ENCODE results near the gene MOV10L1.

MOV10L1 gene

DNA sequence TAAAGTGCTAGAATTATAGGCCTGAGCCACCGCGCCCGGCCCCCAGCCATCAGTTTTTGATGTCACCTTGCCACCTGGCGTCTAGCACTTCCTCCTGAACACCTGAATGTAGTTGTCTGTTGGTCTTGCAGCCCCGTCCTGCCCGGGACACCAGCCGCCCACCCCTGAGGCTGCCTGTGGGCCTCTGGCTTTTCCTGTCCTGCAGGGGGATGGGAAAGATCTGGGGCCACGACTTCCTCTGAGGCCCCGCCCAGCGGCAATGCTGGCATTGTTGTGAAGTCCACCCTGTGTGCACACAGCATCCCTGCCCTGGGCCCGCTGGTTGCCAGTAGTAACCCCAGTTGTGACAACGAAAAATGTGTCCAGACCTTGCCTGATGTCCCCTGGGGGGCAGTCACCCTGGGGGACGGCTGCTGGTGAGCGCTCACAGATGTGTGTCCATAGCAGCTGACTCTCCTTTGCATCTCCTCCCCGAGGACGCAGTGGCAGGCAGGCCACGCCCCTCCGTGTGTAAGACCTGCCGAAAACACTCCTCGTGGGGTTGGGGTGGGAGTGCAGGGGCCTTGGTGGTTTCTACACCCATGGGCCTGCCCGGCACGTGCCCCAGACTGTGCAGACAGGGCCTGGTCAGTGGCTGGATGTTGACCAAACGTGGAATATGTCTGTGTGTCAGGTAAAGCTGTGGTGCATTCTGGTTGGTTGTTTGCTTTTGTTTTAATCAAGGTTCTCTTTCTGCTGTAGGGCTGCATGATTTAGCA lies 117.8 kb downstream of the MOV10L1 start:
- Mint-ChIP-seq H3K27me3 (ENCODE audit: low read depth) (no peaks in the 10 kb centered on the region), H3K9me3 (no peaks in the 10 kb centered on the region), H3K4me3 (no peak overlapping the region), H3K4me1 (ENCODE audit: low read depth) (peaks cover 7% of the 10 kb centered on the region), H3K27ac (no peak overlapping the region), H3K36me3 (ENCODE audit: low read depth) (peaks cover 28% of the 10 kb centered on the region)
- no peak for DNase-seq (ENCODE audit: low spot score)

- Mint-ChIP-seq H3K27me3 (ENCODE audit: low read depth) (no peaks in the 10 kb centered on the region), H3K4me1 (ENCODE audit: low read depth) (peaks cover 7% of the 10 kb centered on the region), H3K9me3 (no peaks in the 10 kb centered on the region), H3K36me3 (ENCODE audit: low read depth) (peaks cover 25% of the 10 kb centered on the region), H3K4me3 (no peak overlapping the region), H3K27ac (no peak overlapping the region)
- DNase-seq (ENCODE audit: low spot score) = no peak
Observed at GRCh38 chr22:50208430-50208938, 118.7 kb downstream of the MOV10L1 start.

- no peaks in the 10 kb centered on the region for H3K9me3 Mint-ChIP-seq
- H3K36me3 Mint-ChIP-seq (ENCODE audit: low read depth) = peaks cover 23% of the 10 kb centered on the region
- no peak overlapping the region for H3K27ac Mint-ChIP-seq
- peaks cover 5% of the 10 kb centered on the region for H3K4me1 Mint-ChIP-seq (ENCODE audit: low read depth)
- no peak for DNase-seq (ENCODE audit: low spot score)
- no peak overlapping the region for H3K4me3 Mint-ChIP-seq
- no peaks in the 10 kb centered on the region for H3K27me3 Mint-ChIP-seq (ENCODE audit: low read depth)
Observed at GRCh38 chr22:50208939-50209892, 119.4 kb downstream of the MOV10L1 start.

DNA sequence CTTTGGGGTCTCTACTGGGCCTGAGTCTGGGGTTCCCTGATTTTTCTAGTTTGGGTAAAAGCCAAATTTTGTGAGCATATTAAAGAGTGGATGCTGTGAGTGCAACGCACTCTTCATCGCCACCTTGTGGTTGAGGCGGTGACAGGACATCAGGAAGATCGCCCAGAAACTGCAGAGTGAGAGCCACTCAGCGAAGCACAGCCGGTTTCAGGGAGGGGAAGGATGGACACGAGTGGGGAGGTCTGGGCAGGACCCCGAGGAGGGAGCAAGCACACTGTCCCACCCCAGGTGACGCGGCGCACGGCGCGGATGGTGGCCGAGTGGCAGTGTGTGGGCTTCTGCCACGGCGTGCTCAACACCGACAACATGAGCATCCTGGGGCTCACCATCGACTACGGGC lies 120.1 kb downstream of the MOV10L1 start:
- H3K4me3 Mint-ChIP-seq = no peak overlapping the region
- DNase-seq (ENCODE audit: low spot score) = peak; percentile 45
- peak overlapping the region; percentile 27 for H3K27ac Mint-ChIP-seq
- H3K27me3 Mint-ChIP-seq (ENCODE audit: low read depth) = no peaks in the 10 kb centered on the region
- H3K4me1 Mint-ChIP-seq (ENCODE audit: low read depth) = peaks cover 4% of the 10 kb centered on the region
- peaks cover 24% of the 10 kb centered on the region for H3K36me3 Mint-ChIP-seq (ENCODE audit: low read depth)
- H3K9me3 Mint-ChIP-seq = no peaks in the 10 kb centered on the region

- H3K27me3 Mint-ChIP-seq (ENCODE audit: low read depth) = no peaks in the 10 kb centered on the region
- DNase-seq (ENCODE audit: low spot score) = no peak
- H3K36me3 Mint-ChIP-seq (ENCODE audit: low read depth) = peaks cover 27% of the 10 kb centered on the region
- no peak overlapping the region for H3K27ac Mint-ChIP-seq
- peaks cover 3% of the 10 kb centered on the region for H3K4me1 Mint-ChIP-seq (ENCODE audit: low read depth)
- no peaks in the 10 kb centered on the region for H3K9me3 Mint-ChIP-seq
- H3K4me3 Mint-ChIP-seq = no peak overlapping the region
Observed at GRCh38 chr22:50210378-50211139, 120.8 kb downstream of the MOV10L1 start.

DNA sequence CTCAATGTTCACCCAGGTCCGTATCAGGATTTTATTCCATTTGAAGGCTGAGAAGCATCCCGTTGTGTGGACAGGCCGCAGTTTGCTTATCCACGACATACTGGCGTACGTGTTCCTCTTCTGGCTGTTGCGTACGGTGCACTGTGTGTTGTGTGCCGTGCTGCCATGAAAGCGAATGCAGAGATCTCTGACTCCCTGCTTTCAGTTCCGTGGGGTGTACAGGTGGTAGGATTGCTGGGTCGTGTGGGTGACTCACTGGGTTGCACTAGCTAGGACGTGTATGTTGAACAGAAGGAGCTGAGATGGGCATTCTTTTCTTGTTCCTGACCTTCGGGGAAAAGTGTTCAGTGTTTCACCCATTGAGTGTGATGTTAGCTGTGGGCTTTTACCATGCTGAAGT lies 121.3 kb downstream of the MOV10L1 start:
- peaks cover 31% of the 10 kb centered on the region for H3K36me3 Mint-ChIP-seq (ENCODE audit: low read depth)
- no peaks in the 10 kb centered on the region for H3K27me3 Mint-ChIP-seq (ENCODE audit: low read depth)
- H3K9me3 Mint-ChIP-seq = no peaks in the 10 kb centered on the region
- H3K4me3 Mint-ChIP-seq = no peak overlapping the region
- peaks cover 3% of the 10 kb centered on the region for H3K4me1 Mint-ChIP-seq (ENCODE audit: low read depth)
- no peak overlapping the region for H3K27ac Mint-ChIP-seq
- DNase-seq (ENCODE audit: low spot score) = no peak
